ENCODE data around the gene GRPEL1. TPM values are rescaled to one million over a fixed set of nuclear protein-coding genes. Genes with fewer than 3 reads are reported as not detected.
A peak's percentile ranks its signal among the peaks of the same experiment; 100 is the strongest.
"Not testable (repeated sequence)": the region's sequence is repeated elsewhere in the genome, so short reads cannot be mapped to it uniquely, and the experiment has no call there.

GRPEL1 gene
- total RNA-seq, 1 donor from 2014 or later = 55.8 TPM

GRCh38 chr4:7103031-7103606 is 35.3 kb upstream of the GRPEL1 start:
- DNase-seq (ENCODE audit: low read depth) (peak; percentile 41), FAIRE-seq (no peak)
- H3K36me3 ChIP-seq (ENCODE audit: insufficient read depth, low read length) = no peaks in the 10 kb centered on the region

GRCh38 chr4:7102516-7102909 is 34.6 kb upstream of the GRPEL1 start:
- H3K9me3 ChIP-seq (ENCODE audit: insufficient read depth, low read depth, low read length); H3K9me3 Mint-ChIP-seq (ENCODE audit: unreplicated experiment); H3K36me3 Mint-ChIP-seq (ENCODE audit: low read depth, unreplicated experiment); DNase-seq (ENCODE audit: low read depth); H4K20me1 ChIP-seq (ENCODE audit: insufficient read depth, low read length); H3K4me1 Mint-ChIP-seq (ENCODE audit: low read depth, unreplicated experiment); H3K36me3 ChIP-seq (ENCODE audit: insufficient read depth, low read length); H3K79me2 ChIP-seq (ENCODE audit: insufficient read depth, low read length); H3K27ac Mint-ChIP-seq (ENCODE audit: unreplicated experiment); H3K27me3 ChIP-seq (ENCODE audit: insufficient read depth, low read length); FAIRE-seq; H3K27ac ChIP-seq (ENCODE audit: low read depth, low read length); H3K4me1 ChIP-seq (ENCODE audit: insufficient read depth, low read length): not testable (repeated sequence)
- peak overlapping the region; percentile 82 for H3K9ac ChIP-seq (ENCODE audit: low read length)
- Mint-ChIP-seq H3K27me3 (ENCODE audit: low read depth, unreplicated experiment) (peaks cover 50% of the 10 kb centered on the region), H3K4me3 (ENCODE audit: unreplicated experiment) (peak overlapping the region; percentile 82)
- H3K4me2 ChIP-seq (ENCODE audit: low read length) = peak overlapping the region; percentile 97
- peak overlapping the region; percentile 76 for H3K4me3 ChIP-seq (ENCODE audit: insufficient read depth, low read depth, low read length)
- H2AFZ ChIP-seq (ENCODE audit: low read depth, low read length) = peak overlapping the region; percentile 98

More at GRCh38 chr4:7103031-7103606, 35.3 kb upstream of the GRPEL1 start:
- peak overlapping the region; percentile 82 for H3K9ac ChIP-seq (ENCODE audit: low read length)
- peaks cover 5% of the 10 kb centered on the region for H3K27me3 ChIP-seq (ENCODE audit: insufficient read depth, low read length)
- H3K4me2 ChIP-seq (ENCODE audit: low read length) = peak overlapping the region; percentile 97
- peak overlapping the region; percentile 98 for H2AFZ ChIP-seq (ENCODE audit: low read depth, low read length)
- Mint-ChIP-seq H3K27ac (ENCODE audit: unreplicated experiment) (no peak overlapping the region), H3K4me3 (ENCODE audit: unreplicated experiment) (peak overlapping the region; percentile 82), H3K27me3 (ENCODE audit: low read depth, unreplicated experiment) (peaks cover 45% of the 10 kb centered on the region), H3K4me1 (ENCODE audit: low read depth, unreplicated experiment) (peaks cover 5% of the 10 kb centered on the region), H3K36me3 (ENCODE audit: low read depth, unreplicated experiment) (no peaks in the 10 kb centered on the region), H3K9me3 (ENCODE audit: unreplicated experiment) (no peaks in the 10 kb centered on the region)
- H3K79me2 ChIP-seq (ENCODE audit: insufficient read depth, low read length) = no peaks in the 10 kb centered on the region
- H3K4me3 ChIP-seq (ENCODE audit: insufficient read depth, low read depth, low read length) = peak overlapping the region; percentile 76
- H3K4me1 ChIP-seq (ENCODE audit: insufficient read depth, low read length) = peaks cover 8% of the 10 kb centered on the region
- TF ChIP-seq CTCF (IDR thresholded peaks at IDR 0.05; ENCODE audit: insufficient read depth, low read depth, low read length) = no peak
- TF ChIP-seq EZH2 (IDR thresholded peaks at IDR 0.05; ENCODE audit: insufficient read depth, low read length) = no peak
- H4K20me1 ChIP-seq (ENCODE audit: insufficient read depth, low read length) = no peaks in the 10 kb centered on the region
- no peaks in the 10 kb centered on the region for H3K9me3 ChIP-seq (ENCODE audit: insufficient read depth, low read depth, low read length)
- H3K27ac ChIP-seq (ENCODE audit: low read depth, low read length) = no peak overlapping the region

- no peak overlapping the region for H3K4me3 ChIP-seq (ENCODE audit: insufficient read depth, low read depth, low read length)
- peaks cover 8% of the 10 kb centered on the region for H3K4me1 ChIP-seq (ENCODE audit: insufficient read depth, low read length)
- TF ChIP-seq CTCF (IDR thresholded peaks at IDR 0.05; ENCODE audit: insufficient read depth, low read depth, low read length) (peak; percentile 60), EZH2 (IDR thresholded peaks at IDR 0.05; ENCODE audit: insufficient read depth, low read length) (no peak)
- peaks cover 54% of the 10 kb centered on the region for H3K27me3 Mint-ChIP-seq (ENCODE audit: low read depth, unreplicated experiment)
- no peaks in the 10 kb centered on the region for H3K36me3 ChIP-seq (ENCODE audit: insufficient read depth, low read length)
- no peaks in the 10 kb centered on the region for H4K20me1 ChIP-seq (ENCODE audit: insufficient read depth, low read length)
- H3K4me3 Mint-ChIP-seq (ENCODE audit: unreplicated experiment) = peak overlapping the region; percentile 82
- H3K9me3 ChIP-seq (ENCODE audit: insufficient read depth, low read depth, low read length) = no peaks in the 10 kb centered on the region
- no peak overlapping the region for H3K27ac Mint-ChIP-seq (ENCODE audit: unreplicated experiment)
- H3K4me1 Mint-ChIP-seq (ENCODE audit: low read depth, unreplicated experiment) = peaks cover 5% of the 10 kb centered on the region
- H3K36me3 Mint-ChIP-seq (ENCODE audit: low read depth, unreplicated experiment) = no peaks in the 10 kb centered on the region
- H3K4me2 ChIP-seq (ENCODE audit: low read length) = peak overlapping the region; percentile 97
- FAIRE-seq (no peak), DNase-seq (ENCODE audit: low read depth) (peak; percentile 41)
- peaks cover 12% of the 10 kb centered on the region for H3K27me3 ChIP-seq (ENCODE audit: insufficient read depth, low read length)
- peak overlapping the region; percentile 23 for H3K9ac ChIP-seq (ENCODE audit: low read length)
- H3K9me3 Mint-ChIP-seq (ENCODE audit: unreplicated experiment) = no peaks in the 10 kb centered on the region
- peak overlapping the region; percentile 81 for H2AFZ ChIP-seq (ENCODE audit: low read depth, low read length)
- H3K27ac ChIP-seq (ENCODE audit: low read depth, low read length) = no peak overlapping the region
- H3K79me2 ChIP-seq (ENCODE audit: insufficient read depth, low read length) = no peaks in the 10 kb centered on the region
Measured at GRCh38 chr4:7101692-7102515, 34.0 kb upstream of the GRPEL1 start.
